ENCODE results near the gene RGS9.
"Not testable (repeated sequence)": the region's sequence is repeated elsewhere in the genome, so short reads cannot be mapped to it uniquely, and the experiment has no call there.

Gene RGS9

GRCh38 chr17:65109990-65110680, 27.0 kb upstream of the RGS9 start:
- Histone ChIP-seq H3K9ac (ENCODE audit: low read depth in 1 of 2, low read length in 2 of 2) (no peak overlapping the region), H3K4me1 (ENCODE audit: control insufficient read depth in 1 of 2, insufficient read depth in 2 of 2, low read length in 2 of 2) (peaks cover 7 to 10% of the 10 kb centered on the region in 2 donors), H3K27me3 (ENCODE audit: control insufficient read depth in 1 of 2, insufficient read depth in 2 of 2, low read length in 2 of 2) (no peaks in the 10 kb centered on the region), H3K9me3 (ENCODE audit: control insufficient read depth in 1 of 2, low read length in 2 of 2) (peaks cover 0 to 3% of the 10 kb centered on the region in 2 donors), H3K4me3 (ENCODE audit: low read depth in 1 of 2, low read length in 2 of 2) (no peak overlapping the region), H3K36me3 (ENCODE audit: control insufficient read depth in 1 of 2, insufficient read depth in 2 of 2, low read length in 2 of 2) (no peaks in the 10 kb centered on the region), H3K27ac (ENCODE audit: low read depth, low read length) (no peak overlapping the region)

GRCh38 chr17:65115839-65116238, 21.3 kb upstream of the RGS9 start:
- H3K9ac ChIP-seq (ENCODE audit: low read depth in 1 of 2, low read length in 2 of 2): no peak overlapping the region
- H3K4me1 ChIP-seq (ENCODE audit: control insufficient read depth in 1 of 2, insufficient read depth in 2 of 2, low read length in 2 of 2): peaks cover 0 to 5% of the 10 kb centered on the region in 2 donors
- no peaks in the 10 kb centered on the region for H3K36me3 ChIP-seq (ENCODE audit: control insufficient read depth in 1 of 2, insufficient read depth in 2 of 2, low read length in 2 of 2)
- no peaks in the 10 kb centered on the region for H3K9me3 ChIP-seq (ENCODE audit: control insufficient read depth in 1 of 2, low read length in 2 of 2)
- no peak overlapping the region for H3K27ac ChIP-seq (ENCODE audit: low read depth, low read length)
- H3K27me3 ChIP-seq (ENCODE audit: control insufficient read depth in 1 of 2, insufficient read depth in 2 of 2, low read length in 2 of 2): no peaks in the 10 kb centered on the region
- H3K4me3 ChIP-seq (ENCODE audit: low read depth in 1 of 2, low read length in 2 of 2): no peak overlapping the region

- not testable (repeated sequence) for H3K4me3 ChIP-seq (ENCODE audit: low read depth in 1 of 2, low read length in 2 of 2); H3K27me3 ChIP-seq (ENCODE audit: control insufficient read depth in 1 of 2, insufficient read depth in 2 of 2, low read length in 2 of 2); H3K4me1 ChIP-seq (ENCODE audit: control insufficient read depth in 1 of 2, insufficient read depth in 2 of 2, low read length in 2 of 2); H3K27ac ChIP-seq (ENCODE audit: low read depth, low read length); H3K36me3 ChIP-seq (ENCODE audit: control insufficient read depth in 1 of 2, insufficient read depth in 2 of 2, low read length in 2 of 2); H3K9me3 ChIP-seq (ENCODE audit: control insufficient read depth in 1 of 2, low read length in 2 of 2); H3K9ac ChIP-seq (ENCODE audit: low read depth in 1 of 2, low read length in 2 of 2)
These were observed 20.7 kb upstream of the RGS9 start for GRCh38 chr17:65116515-65116914.

- no peak overlapping the region for H3K9ac ChIP-seq (ENCODE audit: low read depth in 1 of 2, low read length in 2 of 2)
These were observed 19.7 kb upstream of the RGS9 start for GRCh38 chr17:65117384-65118035.

GRCh38 chr17:65121368-65121767, 15.8 kb upstream of the RGS9 start:
- no peak overlapping the region for H3K27ac ChIP-seq (ENCODE audit: low read depth, low read length)
- H3K36me3 ChIP-seq (ENCODE audit: control insufficient read depth in 1 of 2, insufficient read depth in 2 of 2, low read length in 2 of 2): no peaks in the 10 kb centered on the region
- H3K27me3 ChIP-seq (ENCODE audit: control insufficient read depth in 1 of 2, insufficient read depth in 2 of 2, low read length in 2 of 2): no peaks in the 10 kb centered on the region
- H3K9me3 ChIP-seq (ENCODE audit: control insufficient read depth in 1 of 2, low read length in 2 of 2): no peaks in the 10 kb centered on the region
- peaks cover 6 to 16% of the 10 kb centered on the region in 2 donors for H3K4me1 ChIP-seq (ENCODE audit: control insufficient read depth in 1 of 2, insufficient read depth in 2 of 2, low read length in 2 of 2)
- no peak overlapping the region for H3K4me3 ChIP-seq (ENCODE audit: low read depth in 1 of 2, low read length in 2 of 2)
- no peak overlapping the region for H3K9ac ChIP-seq (ENCODE audit: low read depth in 1 of 2, low read length in 2 of 2)

More at GRCh38 chr17:65117384-65118035, 19.7 kb upstream of the RGS9 start:
- Histone ChIP-seq H3K4me3 (ENCODE audit: low read depth in 1 of 2, low read length in 2 of 2) (no peak overlapping the region), H3K4me1 (ENCODE audit: control insufficient read depth in 1 of 2, insufficient read depth in 2 of 2, low read length in 2 of 2) (peaks cover 0 to 12% of the 10 kb centered on the region in 2 donors), H3K9me3 (ENCODE audit: control insufficient read depth in 1 of 2, low read length in 2 of 2) (no peaks in the 10 kb centered on the region), H3K36me3 (ENCODE audit: control insufficient read depth in 1 of 2, insufficient read depth in 2 of 2, low read length in 2 of 2) (no peaks in the 10 kb centered on the region), H3K27ac (ENCODE audit: low read depth, low read length) (no peak overlapping the region), H3K27me3 (ENCODE audit: control insufficient read depth in 1 of 2, insufficient read depth in 2 of 2, low read length in 2 of 2) (no peaks in the 10 kb centered on the region)

- no peak overlapping the region for H3K9ac ChIP-seq (ENCODE audit: low read depth in 1 of 2, low read length in 2 of 2)
- no peak overlapping the region for H3K27ac ChIP-seq (ENCODE audit: low read depth, low read length)
- H3K4me3 ChIP-seq (ENCODE audit: low read depth in 1 of 2, low read length in 2 of 2): peak overlapping the region in 1 of 2 donors; percentile 79
These were observed 15.0 kb upstream of the RGS9 start for GRCh38 chr17:65121916-65122806.

GRCh38 chr17:65122836-65123756, 14.1 kb upstream of the RGS9 start:
- Histone ChIP-seq H3K4me1 (ENCODE audit: control insufficient read depth in 1 of 2, insufficient read depth in 2 of 2, low read length in 2 of 2) (peaks cover 6 to 11% of the 10 kb centered on the region in 2 donors), H3K27ac (ENCODE audit: low read depth, low read length) (peak overlapping the region; percentile 52), H3K9me3 (ENCODE audit: control insufficient read depth in 1 of 2, low read length in 2 of 2) (no peaks in the 10 kb centered on the region), H3K36me3 (ENCODE audit: control insufficient read depth in 1 of 2, insufficient read depth in 2 of 2, low read length in 2 of 2) (no peaks in the 10 kb centered on the region), H3K27me3 (ENCODE audit: control insufficient read depth in 1 of 2, insufficient read depth in 2 of 2, low read length in 2 of 2) (no peaks in the 10 kb centered on the region), H3K9ac (ENCODE audit: low read depth in 1 of 2, low read length in 2 of 2) (peak overlapping the region; percentile 47 to 82), H3K4me3 (ENCODE audit: low read depth in 1 of 2, low read length in 2 of 2) (peak overlapping the region; percentile 73 to 79)

More at GRCh38 chr17:65121916-65122806, 15.0 kb upstream of the RGS9 start:
- Histone ChIP-seq H3K9me3 (ENCODE audit: control insufficient read depth in 1 of 2, low read length in 2 of 2) (no peaks in the 10 kb centered on the region), H3K27me3 (ENCODE audit: control insufficient read depth in 1 of 2, insufficient read depth in 2 of 2, low read length in 2 of 2) (no peaks in the 10 kb centered on the region), H3K4me1 (ENCODE audit: control insufficient read depth in 1 of 2, insufficient read depth in 2 of 2, low read length in 2 of 2) (peaks cover 6 to 16% of the 10 kb centered on the region in 2 donors), H3K36me3 (ENCODE audit: control insufficient read depth in 1 of 2, insufficient read depth in 2 of 2, low read length in 2 of 2) (no peaks in the 10 kb centered on the region)

GRCh38 chr17:65123757-65124675, 13.2 kb upstream of the RGS9 start:
- Histone ChIP-seq H3K27me3 (ENCODE audit: control insufficient read depth in 1 of 2, insufficient read depth in 2 of 2, low read length in 2 of 2) (no peaks in the 10 kb centered on the region), H3K9ac (ENCODE audit: low read depth in 1 of 2, low read length in 2 of 2) (peak overlapping the region; percentile 47 to 82), H3K36me3 (ENCODE audit: control insufficient read depth in 1 of 2, insufficient read depth in 2 of 2, low read length in 2 of 2) (no peaks in the 10 kb centered on the region), H3K9me3 (ENCODE audit: control insufficient read depth in 1 of 2, low read length in 2 of 2) (no peaks in the 10 kb centered on the region), H3K4me1 (ENCODE audit: control insufficient read depth in 1 of 2, insufficient read depth in 2 of 2, low read length in 2 of 2) (peaks cover 6 to 11% of the 10 kb centered on the region in 2 donors), H3K4me3 (ENCODE audit: low read depth in 1 of 2, low read length in 2 of 2) (peak overlapping the region; percentile 73 to 79), H3K27ac (ENCODE audit: low read depth, low read length) (peak overlapping the region; percentile 52)

- Histone ChIP-seq H3K4me1 (ENCODE audit: control insufficient read depth in 1 of 2, insufficient read depth in 2 of 2, low read length in 2 of 2) (peaks cover 3 to 6% of the 10 kb centered on the region in 2 donors), H3K27me3 (ENCODE audit: control insufficient read depth in 1 of 2, insufficient read depth in 2 of 2, low read length in 2 of 2) (no peaks in the 10 kb centered on the region), H3K9ac (ENCODE audit: low read depth in 1 of 2, low read length in 2 of 2) (no peak overlapping the region), H3K9me3 (ENCODE audit: control insufficient read depth in 1 of 2, low read length in 2 of 2) (no peaks in the 10 kb centered on the region), H3K4me3 (ENCODE audit: low read depth in 1 of 2, low read length in 2 of 2) (no peak overlapping the region), H3K27ac (ENCODE audit: low read depth, low read length) (no peak overlapping the region), H3K36me3 (ENCODE audit: control insufficient read depth in 1 of 2, insufficient read depth in 2 of 2, low read length in 2 of 2) (no peaks in the 10 kb centered on the region)
These were observed 6.3 kb upstream of the RGS9 start for GRCh38 chr17:65130832-65131231.
